HFFc6 (cell line): Measurements from ENCODE around the gene SSX1. TPM values are rescaled to one million over a fixed set of nuclear protein-coding genes. Genes with fewer than 3 reads are reported as not detected.
"Not testable (repeated sequence)": the region's sequence is repeated elsewhere in the genome, so short reads cannot be mapped to it uniquely, and the experiment has no call there.

Source experiments
- DNase-seq: peaks from one replicate; pipeline ENCODE4 v3.0.0-alpha.2; 2018
- H3K27ac Mint-ChIP-seq: 2 replicates; pipeline ENCODE4 v1.8.0; 2020; ENCODE audit warnings: mild to moderate bottlenecking, mixed read lengths
- H3K27me3 Mint-ChIP-seq: 2 replicates; pipeline ENCODE4 v1.8.0; 2021; ENCODE audit warnings: mild to moderate bottlenecking, moderate library complexity, mixed read lengths; ENCODE audit not compliant: insufficient read depth
- H3K36me3 Mint-ChIP-seq: 2 replicates; pipeline ENCODE4 v1.8.0; 2021; ENCODE audit warnings: low read depth, mixed read lengths
- H3K4me1 Mint-ChIP-seq: 2 replicates; pipeline ENCODE4 v1.8.0; 2020; ENCODE audit warnings: low read depth, mixed read lengths
- H3K4me3 Mint-ChIP-seq: 2 replicates; pipeline ENCODE4 v1.8.0; 2020; ENCODE audit warnings: mild to moderate bottlenecking, moderate library complexity, mixed read lengths
- H3K9me3 Mint-ChIP-seq: 2 replicates; pipeline ENCODE4 v1.8.0; 2020; ENCODE audit warnings: mild to moderate bottlenecking, mixed read lengths
- CTCF ChIP-seq: fragments of 200-600 bp; sonication (generic); IDR thresholded peaks from 2 replicates; pipeline ENCODE4 v1.5.0; 2021; ENCODE audit warnings: antibody characterized with exemption, mild to moderate bottlenecking
- long read RNA-seq: library from polyadenylated mRNA; unstranded; transcript quantifications from one replicate; pipeline ENCODE4 v2.0.0, GENCODE V29; 2019
- total RNA-seq, 6 experiments: library from RNA; stranded (reverse); fragmentation: NEBNext Ultra II Directional; extraction: Animal tissue kit (Norgen Biotek cat#: 25700); gene quantifications; 2 replicates in 1 of 6; 3 replicates in 5 of 6; pipeline ENCODE4 v1.2.3, GENCODE V29; 2021

The SSX1 gene
- total RNA-seq, result not detected
- long read RNA-seq, result 0 reads

- not testable (repeated sequence) for H3K36me3 Mint-ChIP-seq, H3K27me3 Mint-ChIP-seq, H3K27ac Mint-ChIP-seq, DNase-seq, H3K9me3 Mint-ChIP-seq, H3K4me1 Mint-ChIP-seq, H3K4me3 Mint-ChIP-seq
Measured at GRCh38 chrX:48255062-48255796, at the start of gene SSX1. Gene SSX1, plus strand, starts transcription at chrX:48255392. Its CDS starts 1,850 bp downstream, at chrX:48257242.

- DNase-seq, H3K27me3 Mint-ChIP-seq, H3K4me3 Mint-ChIP-seq, H3K9me3 Mint-ChIP-seq, H3K36me3 Mint-ChIP-seq, H3K4me1 Mint-ChIP-seq, H3K27ac Mint-ChIP-seq: not testable (repeated sequence)
Measured at GRCh38 chrX:48214341-48214740, 40.9 kb upstream of the SSX1 start.

- not testable (repeated sequence) for H3K27ac Mint-ChIP-seq, H3K4me1 Mint-ChIP-seq, H3K27me3 Mint-ChIP-seq, H3K9me3 Mint-ChIP-seq, DNase-seq, H3K4me3 Mint-ChIP-seq, H3K36me3 Mint-ChIP-seq
Measured at GRCh38 chrX:48224196-48224595, 31.0 kb upstream of the SSX1 start.

GRCh38 chrX:48252945-48253344 lies 2.2 kb upstream of the SSX1 start:
- DNase-seq, H3K27me3 Mint-ChIP-seq, H3K36me3 Mint-ChIP-seq, H3K4me1 Mint-ChIP-seq, H3K27ac Mint-ChIP-seq, H3K9me3 Mint-ChIP-seq, H3K4me3 Mint-ChIP-seq: not testable (repeated sequence)

- not testable (repeated sequence) for H3K27me3 Mint-ChIP-seq, DNase-seq, H3K27ac Mint-ChIP-seq, H3K36me3 Mint-ChIP-seq, H3K4me1 Mint-ChIP-seq, H3K9me3 Mint-ChIP-seq, H3K4me3 Mint-ChIP-seq
Measured at GRCh38 chrX:48274365-48274764, 19.2 kb downstream of the SSX1 start.

GRCh38 chrX:48278958-48279357 lies 23.8 kb downstream of the SSX1 start:
- Mint-ChIP-seq H3K27ac (no peak overlapping the region), H3K36me3 (no peaks in the 10 kb centered on the region), H3K4me1 (no peaks in the 10 kb centered on the region), H3K27me3 (peaks cover 2% of the 10 kb centered on the region), H3K4me3 (no peak overlapping the region; the same call in 1 of the 2 replicates), H3K9me3 (no peaks in the 10 kb centered on the region)
- no peak for DNase-seq
- TF ChIP-seq CTCF, result no peak

GRCh38 chrX:48280729-48281128 lies 25.5 kb downstream of the SSX1 start:
- not testable (repeated sequence) for H3K9me3 Mint-ChIP-seq, H3K4me3 Mint-ChIP-seq, H3K27ac Mint-ChIP-seq, H3K4me1 Mint-ChIP-seq, H3K27me3 Mint-ChIP-seq, H3K36me3 Mint-ChIP-seq, DNase-seq

- Mint-ChIP-seq H3K4me3 (no peak overlapping the region), H3K36me3 (no peaks in the 10 kb centered on the region), H3K27ac (no peak overlapping the region), H3K9me3 (no peaks in the 10 kb centered on the region), H3K27me3 (peaks cover 3% of the 10 kb centered on the region), H3K4me1 (no peaks in the 10 kb centered on the region)
- DNase-seq, result no peak
- no peak for TF ChIP-seq CTCF
Measured at GRCh38 chrX:48306175-48306574, 51.0 kb downstream of the SSX1 start.

- not testable (repeated sequence) for H3K4me1 Mint-ChIP-seq, H3K27me3 Mint-ChIP-seq, H3K36me3 Mint-ChIP-seq, H3K27ac Mint-ChIP-seq, H3K4me3 Mint-ChIP-seq, DNase-seq, H3K9me3 Mint-ChIP-seq
Measured at GRCh38 chrX:48313996-48314395, 58.8 kb downstream of the SSX1 start.

Other genes with a start within 250 kb of the SSX1 start
- not detected for gene SPACA5, start 248.4 kb upstream of the SSX1 start, total RNA-seq
- under 1 TPM; 0.26 to 0.87 (median 0.43) TPM for gene ZNF630, start 183.8 kb upstream of the SSX1 start, total RNA-seq
- gene SPACA5B, start 124.8 kb upstream of the SSX1 start, total RNA-seq, result not detected
- not detected for gene SSX5, start 58.6 kb upstream of the SSX1 start, total RNA-seq
- not detected for gene SSX3, start 101.3 kb downstream of the SSX1 start, total RNA-seq
- not detected for gene SSX4, start 128.1 kb downstream of the SSX1 start, total RNA-seq
- gene SSX4B, start 156.6 kb downstream of the SSX1 start, total RNA-seq, result not detected
- gene SLC38A5, start 214.9 kb downstream of the SSX1 start, total RNA-seq, result under 1 TPM in 5 of 6 experiments, not detected in 1; 0.40 to 0.91 (median 0.79) TPM
- gene FTSJ1, start 220.8 kb downstream of the SSX1 start, total RNA-seq, result 10 to 100 TPM; 51.5 to 66.7 (median 59.7) TPM